ENCODE data around the gene CNPPD1.

The CNPPD1 gene

GRCh38 chr2:219176818-219177551 is at the start of gene CNPPD1:
CNPPD1 (minus strand) TSS chr2:219176925; CDS start chr2:219176828, 97 bp downstream.
- peak; percentile 76 for DNase-seq

- DNase-seq, result no peak
Measured at GRCh38 chr2:219225350-219225749, 48.6 kb upstream of the CNPPD1 start.

GRCh38 chr2:219223831-219224610 is 47.3 kb upstream of the CNPPD1 start:
- no peak for DNase-seq

- no peak for DNase-seq
Measured at GRCh38 chr2:219221957-219222518, 45.3 kb upstream of the CNPPD1 start.

GRCh38 chr2:219220652-219221402 is 44.1 kb upstream of the CNPPD1 start:
- no peak for DNase-seq

GRCh38 chr2:219219784-219220532 is 43.2 kb upstream of the CNPPD1 start:
- no peak for DNase-seq

- DNase-seq, result peak; percentile 92
Measured at GRCh38 chr2:219218732-219219701, 42.3 kb upstream of the CNPPD1 start, which contains the start of gene ABCB6. ABCB6 (minus strand) TSS chr2:219218958; CDS start chr2:219218673, 285 bp downstream.

- peak; percentile 57 for DNase-seq
Measured at GRCh38 chr2:219218217-219218731, 41.5 kb upstream of the CNPPD1 start.

- DNase-seq, result no peak
Measured at GRCh38 chr2:219216535-219216915, 39.8 kb upstream of the CNPPD1 start.

GRCh38 chr2:219215871-219216534 is 39.3 kb upstream of the CNPPD1 start:
- DNase-seq, result no peak

GRCh38 chr2:219214786-219215185 is 38.1 kb upstream of the CNPPD1 start:
- DNase-seq, result no peak

GRCh38 chr2:219214141-219214540 is 37.4 kb upstream of the CNPPD1 start:
- no peak for DNase-seq

- no peak for DNase-seq
Measured at GRCh38 chr2:219213486-219214071, 36.9 kb upstream of the CNPPD1 start.

- DNase-seq, result no peak
Measured at GRCh38 chr2:219213026-219213415, 36.3 kb upstream of the CNPPD1 start.

- DNase-seq, result no peak
Measured at GRCh38 chr2:219210886-219211362, 34.2 kb upstream of the CNPPD1 start.

- no peak for DNase-seq
Measured at GRCh38 chr2:219210196-219210885, 33.6 kb upstream of the CNPPD1 start.

- no peak for DNase-seq
Measured at GRCh38 chr2:219209236-219210195, 32.8 kb upstream of the CNPPD1 start.

Data from NCI-H2029 (cell line).